ENCODE data around the gene MATCAP1.

Gene MATCAP1

DNA sequence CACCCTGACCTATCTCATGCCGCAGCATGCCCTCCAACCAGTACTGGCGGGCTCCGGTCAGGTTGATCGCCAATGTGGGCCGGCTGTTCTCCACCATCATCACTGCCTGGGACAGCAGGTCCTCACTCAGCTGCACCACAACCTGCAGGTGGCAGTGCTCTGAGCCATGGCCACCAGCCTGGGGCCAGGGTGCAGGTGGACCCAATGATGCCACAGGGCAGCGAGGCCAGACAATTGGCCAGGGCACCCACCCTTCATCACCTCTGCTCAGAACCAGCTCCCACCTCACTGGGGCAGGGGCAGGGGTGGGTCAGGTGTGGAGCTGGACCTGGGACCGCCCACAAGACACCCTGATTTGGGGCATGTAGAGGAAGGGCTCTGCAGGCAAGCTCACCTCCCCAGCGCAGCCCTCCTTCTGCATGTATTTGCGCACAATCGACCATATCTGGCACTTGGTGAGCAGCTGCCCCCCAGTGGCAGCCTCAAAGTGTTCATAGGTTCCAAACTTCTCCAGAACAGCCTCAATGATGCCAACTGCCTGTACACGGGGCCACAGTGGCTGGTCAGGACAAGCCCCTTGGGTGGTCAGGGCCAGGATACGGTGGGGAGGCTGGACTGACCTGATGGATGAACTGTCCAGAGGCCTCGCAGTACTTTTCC, 4.2 kb downstream of the MATCAP1 start:
- peak; percentile 11 for TF ChIP-seq CTCF (IDR thresholded peaks at IDR 0.05; ENCODE audit: insufficient read depth, low read depth, low read length, missing control alignments)
- no peak for DNase-seq (ENCODE audit: low read depth)
- H3K4me3 ChIP-seq (ENCODE audit: low read length) = no peak overlapping the region

DNA sequence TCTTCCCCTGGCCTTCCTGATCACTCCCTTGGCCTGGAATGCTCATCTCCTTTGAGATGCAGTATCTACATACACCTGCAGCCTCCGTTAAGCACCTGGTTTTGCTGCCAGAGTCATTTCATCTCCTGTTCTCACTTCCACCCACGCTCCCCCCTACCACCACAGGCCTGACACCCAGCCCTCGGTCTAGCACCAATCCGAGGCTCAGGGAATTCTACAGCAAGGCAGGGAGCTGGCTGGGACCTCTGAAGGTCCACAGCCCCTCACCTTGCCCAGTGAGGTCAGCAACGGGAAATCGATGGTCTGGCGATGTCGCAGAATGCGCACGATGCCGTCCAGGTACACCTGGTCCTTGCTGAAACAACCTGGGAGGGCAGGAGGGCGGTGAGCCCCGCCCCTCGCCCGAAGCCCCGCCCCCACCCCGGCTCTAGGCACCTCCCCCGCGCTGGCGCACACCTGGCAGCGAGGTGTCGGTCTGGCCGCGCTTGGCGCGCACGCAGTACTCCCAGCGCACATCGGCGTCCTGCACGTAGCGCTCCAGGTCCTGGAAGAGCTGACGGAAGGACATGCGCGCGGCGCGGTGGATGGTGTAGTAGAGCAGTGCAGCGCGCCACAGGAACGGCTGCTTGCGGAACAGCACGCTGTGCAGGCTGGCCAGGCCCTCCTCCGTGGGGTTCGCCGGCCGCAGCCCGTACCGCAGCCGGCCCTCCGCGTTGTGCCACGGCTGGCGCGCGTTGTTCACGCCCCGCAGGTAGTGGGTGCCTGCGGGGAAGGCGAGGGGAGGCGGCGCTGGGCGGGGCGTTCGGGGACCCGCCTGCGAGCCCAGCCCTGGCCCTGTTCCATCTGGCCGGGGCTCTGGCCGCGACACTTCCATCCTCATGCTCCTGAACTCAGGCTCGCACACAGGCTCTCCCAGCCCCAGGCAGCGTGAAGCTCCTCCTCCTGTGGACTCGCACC, 5.7 kb downstream of the MATCAP1 start:
- TF ChIP-seq CTCF (IDR thresholded peaks at IDR 0.05; ENCODE audit: insufficient read depth, low read depth, low read length, missing control alignments) = peak; percentile 22
- peak overlapping the region; percentile 38 for H3K4me3 ChIP-seq (ENCODE audit: low read length)
- peak; percentile 97 for DNase-seq (ENCODE audit: low read depth)

DNA sequence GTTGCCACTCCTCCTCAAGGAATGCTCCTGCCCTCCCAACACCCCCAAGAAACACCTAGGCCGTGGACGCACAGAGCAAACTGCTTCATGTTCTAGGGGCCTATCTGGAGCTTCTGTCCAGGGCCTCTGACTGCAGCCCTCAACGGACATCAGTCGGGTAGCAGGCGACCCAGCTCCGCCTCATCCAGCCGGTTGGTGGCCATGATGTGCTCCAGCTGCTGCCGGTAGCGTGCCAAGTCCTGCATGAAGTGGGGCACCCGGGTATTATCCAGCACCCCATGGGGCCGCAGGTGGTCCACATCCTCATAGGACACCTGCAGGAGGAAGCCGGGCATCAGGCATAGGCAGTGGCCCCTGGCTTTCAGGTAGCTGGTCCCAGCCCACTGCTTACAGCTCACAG, 7.1 kb downstream of the MATCAP1 start:
- no peak for TF ChIP-seq CTCF (IDR thresholded peaks at IDR 0.05; ENCODE audit: insufficient read depth, low read depth, low read length, missing control alignments)
- DNase-seq (ENCODE audit: low read depth) = no peak

GRCh38 chr16:67174706-67175231, 9.0 kb downstream of the MATCAP1 start:
- peak overlapping the region; percentile 55 for H3K4me3 ChIP-seq (ENCODE audit: low read length)
- TF ChIP-seq CTCF (IDR thresholded peaks at IDR 0.05; ENCODE audit: insufficient read depth, low read depth, low read length, missing control alignments) = no peak
- no peak for DNase-seq (ENCODE audit: low read depth)

More for the DNA sequence above, 7.1 kb downstream of the MATCAP1 start:
- no peak overlapping the region for H3K4me3 ChIP-seq (ENCODE audit: low read length)

DNA sequence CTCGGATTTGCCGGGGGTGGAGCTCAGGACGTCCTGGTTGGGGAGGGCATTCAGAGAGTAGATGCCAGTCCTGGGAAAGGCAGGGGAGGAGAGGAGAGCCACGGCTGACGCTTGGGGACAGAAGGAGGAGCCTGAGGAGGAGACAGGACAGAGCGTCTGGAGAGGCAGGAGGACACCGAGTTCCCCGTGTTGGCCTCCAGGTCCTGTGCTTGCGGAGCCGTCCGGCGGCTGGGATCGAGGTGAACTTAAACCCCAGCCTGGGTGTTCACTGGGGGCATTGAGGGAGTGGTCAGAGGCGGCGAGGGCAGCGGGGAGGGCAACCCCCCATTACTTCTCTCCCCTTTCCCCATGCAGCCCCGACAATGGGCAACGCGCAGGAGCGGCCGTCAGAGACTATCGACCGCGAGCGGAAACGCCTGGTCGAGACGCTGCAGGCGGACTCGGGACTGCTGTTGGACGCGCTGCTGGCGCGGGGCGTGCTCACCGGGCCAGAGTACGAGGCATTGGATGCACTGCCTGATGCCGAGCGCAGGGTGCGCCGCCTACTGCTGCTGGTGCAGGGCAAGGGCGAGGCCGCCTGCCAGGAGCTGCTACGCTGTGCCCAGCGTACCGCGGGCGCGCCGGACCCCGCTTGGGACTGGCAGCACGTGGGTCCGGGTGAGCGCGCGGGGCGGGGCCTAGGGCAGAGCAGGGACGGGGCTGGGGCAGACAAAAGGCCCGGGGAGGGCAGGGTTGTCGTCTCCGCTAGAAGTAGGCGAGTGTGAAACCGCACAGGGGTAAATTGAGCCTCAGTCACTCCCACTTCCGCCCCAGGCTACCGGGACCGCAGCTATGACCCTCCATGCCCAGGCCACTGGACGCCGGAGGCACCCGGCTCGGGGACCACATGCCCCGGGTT, 9.7 kb downstream of the MATCAP1 start:
- H3K4me3 ChIP-seq (ENCODE audit: low read length) = peak overlapping the region; percentile 55
- DNase-seq (ENCODE audit: low read depth) = peak; percentile 96
- TF ChIP-seq CTCF (IDR thresholded peaks at IDR 0.05; ENCODE audit: insufficient read depth, low read depth, low read length, missing control alignments) = peak; percentile 34

DNA sequence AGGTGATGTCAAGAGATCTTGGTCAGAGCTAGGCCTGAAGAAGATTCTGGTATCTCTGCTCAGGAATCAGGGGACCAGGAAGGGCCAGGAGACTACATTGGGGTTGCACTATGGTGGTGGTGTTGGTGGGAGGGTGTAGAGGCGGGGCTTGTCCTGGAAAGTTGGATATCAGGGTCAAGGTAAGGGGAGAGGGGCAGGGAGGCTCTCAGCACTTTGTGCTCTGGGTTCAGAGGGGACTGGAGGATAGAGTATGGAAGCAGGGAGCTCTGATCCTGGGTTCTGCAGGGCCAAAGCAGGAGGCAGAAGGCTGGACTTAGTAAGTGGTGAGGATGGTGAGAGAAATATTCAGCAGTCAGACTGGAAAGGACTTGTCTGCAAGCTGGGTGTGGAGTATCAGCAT, 10.4 kb downstream of the MATCAP1 start:
- no peak for TF ChIP-seq CTCF (IDR thresholded peaks at IDR 0.05; ENCODE audit: insufficient read depth, low read depth, low read length, missing control alignments)
- no peak for DNase-seq (ENCODE audit: low read depth)
- peak overlapping the region; percentile 55 for H3K4me3 ChIP-seq (ENCODE audit: low read length)

Data from epithelial cell of esophagus (primary cell).